H1 (cell line): ENCODE data around the gene GOLGA6C. TPM values are rescaled to one million over a fixed set of nuclear protein-coding genes. Genes with fewer than 3 reads are reported as not detected.

Experiments used
- CTCF ChIA-PET: fragments of 300-600 bp; sonication (Branson Sonifier 250); formaldehyde crosslinking; loops from one replicate; lab custom pipeline; 2021; ENCODE audit not compliant: partially characterized antibody; lab: Charles Lee
- POLR2A ChIA-PET: fragments of 300-600 bp; sonication (Branson Sonifier 250); formaldehyde crosslinking; loops from one replicate; lab custom pipeline; 2021; ENCODE audit warnings: inconsistent platforms; ENCODE audit not compliant: partially characterized antibody; lab: Charles Lee
- DNase-seq, 2 experiments: peaks; one replicate each; pipeline versions ENCODE4 v3.0.0 to v3.0.0-alpha.2; 2010 to 2022; ENCODE audit warnings: low spot score in 2 of 2, low read depth in 1 of 2, mixed read lengths in 1 of 2
- FAIRE-seq: peaks from 2 replicates; lab custom pipeline; 2011; peaks lifted over from hg19 to GRCh38; lab: Jason Lieb, UNC
- H2AFZ ChIP-seq: 2 replicates; pipeline ENCODE4 v1.8.1; 2012; ENCODE audit warnings: low read length, inconsistent platforms
- H2AK5ac ChIP-seq: 2 replicates; pipeline ENCODE4 v1.6.1; 2013; ENCODE audit warnings: low read depth, low read length
- H2BK120ac ChIP-seq: replicated peaks from 2 replicates; pipeline ENCODE3; 2013; ENCODE audit warnings: low read depth, low read length, inconsistent platforms
- H2BK12ac ChIP-seq: 2 replicates; pipeline ENCODE4 v1.6.1; 2013; ENCODE audit warnings: low read depth, low read length
- H2BK15ac ChIP-seq: 2 replicates; pipeline ENCODE4 v1.6.1; 2013; ENCODE audit warnings: low read length
- H2BK20ac ChIP-seq: 2 replicates; pipeline ENCODE4 v1.6.1; 2013; ENCODE audit warnings: low read length
- H2BK5ac ChIP-seq: 2 replicates; pipeline ENCODE4 v1.6.1; 2013; ENCODE audit warnings: low read depth, low read length
- H3K14ac ChIP-seq: 2 replicates; pipeline ENCODE4 v1.6.1; 2013; ENCODE audit warnings: inconsistent platforms; ENCODE audit not compliant: insufficient read length
- H3K18ac ChIP-seq: 2 replicates; pipeline ENCODE4 v1.6.1; 2013; ENCODE audit warnings: low read length; ENCODE audit errors: extremely low read depth
- H3K23ac ChIP-seq: 2 replicates; pipeline ENCODE4 v1.6.1; 2013; ENCODE audit warnings: inconsistent platforms; ENCODE audit not compliant: insufficient read length
- H3K23me2 ChIP-seq: 2 replicates; pipeline ENCODE4 v1.6.1; 2013; ENCODE audit warnings: low read depth, low read length
- H3K27ac ChIP-seq: 2 replicates; pipeline ENCODE4 v1.6.1; 2011; ENCODE audit warnings: low read depth, low read length, inconsistent platforms
- H3K27me3 ChIP-seq, 4 experiments: replicated peaks in 1 of 4; 1 replicate in 1 of 4; 2 replicates in 3 of 4; pipeline versions ENCODE4 v1.6.1 to v1.8.1; 2011 to 2013; ENCODE audit warnings: low read length in 3 of 4, mild to moderate bottlenecking in 3 of 4, inconsistent platforms in 2 of 4, mixed read lengths in 2 of 4, moderate library complexity in 1 of 4; ENCODE audit not compliant: control insufficient read depth in 3 of 4, insufficient read depth in 3 of 4; ENCODE audit errors: extremely low read depth in 1 of 4
- H3K36me3 ChIP-seq, 4 experiments: 2 replicates each; pipeline versions ENCODE4 v1.6.1 to v1.8.1; 2011 to 2013; ENCODE audit warnings: mild to moderate bottlenecking in 4 of 4, low read length in 3 of 4, moderate library complexity in 2 of 4, control low read depth in 1 of 4, inconsistent platforms in 1 of 4; ENCODE audit not compliant: insufficient read depth in 4 of 4, control insufficient read depth in 2 of 4
- H3K4ac ChIP-seq: replicated peaks from 2 replicates; pipeline ENCODE3; 2013; ENCODE audit warnings: low read length, low read depth, mixed read lengths, inconsistent platforms; ENCODE audit not compliant: insufficient read length
- H3K4me1 ChIP-seq, 4 experiments: replicated peaks in 1 of 4; 1 replicate in 1 of 4; 2 replicates in 3 of 4; pipeline versions ENCODE4 v1.6.1 to v1.8.1; 2011 to 2013; ENCODE audit warnings: low read length in 3 of 4, inconsistent platforms in 2 of 4, mixed read lengths in 1 of 4; ENCODE audit not compliant: insufficient read depth in 4 of 4, control insufficient read depth in 3 of 4
- H3K4me2 ChIP-seq, 2 experiments: 2 replicates each; pipeline versions ENCODE4 v1.6.1 to v1.8.1; 2011 to 2013; ENCODE audit warnings: low read depth in 2 of 2, low read length in 2 of 2, control low read depth in 1 of 2, inconsistent platforms in 1 of 2, mild to moderate bottlenecking in 1 of 2; ENCODE audit not compliant: insufficient read depth in 1 of 2
- H3K4me3 ChIP-seq, 4 experiments: fragments of 200-600, 300-600 bp in 1 of 4; sonication (generic), shearing (Covaris generic), sonication (Bioruptor Twin) in 1 of 4; 2 replicates each; pipeline versions ENCODE4 v1.5.1 to v1.8.1; 2011 to 2016; ENCODE audit warnings: low read length in 4 of 4, low read depth in 3 of 4, control low read depth in 2 of 4, inconsistent platforms in 2 of 4, mild to moderate bottlenecking in 2 of 4, mixed read lengths in 1 of 4, moderate library complexity in 1 of 4; ENCODE audit not compliant: insufficient read depth in 2 of 4; ENCODE audit errors: extremely low read depth in 1 of 4
- H3K56ac ChIP-seq: replicated peaks from 2 replicates; pipeline ENCODE3; 2013; ENCODE audit warnings: low read depth, mild to moderate bottlenecking, mixed read lengths, low read length, inconsistent platforms; ENCODE audit not compliant: insufficient read length
- H3K79me1 ChIP-seq: 2 replicates; pipeline ENCODE4 v1.6.1; 2013; ENCODE audit warnings: low read depth, low read length, control low read depth
- H3K79me2 ChIP-seq, 2 experiments: 2 replicates each; pipeline versions ENCODE4 v1.6.1 to v1.8.1; 2012 to 2013; ENCODE audit warnings: low read length in 2 of 2, mild to moderate bottlenecking in 2 of 2, inconsistent platforms in 1 of 2; ENCODE audit not compliant: insufficient read depth in 2 of 2, control insufficient read depth in 1 of 2
- H3K9ac ChIP-seq, 4 experiments: replicated peaks in 1 of 4; 1 replicate in 1 of 4; 2 replicates in 3 of 4; pipeline versions ENCODE4 v1.6.1 to v1.8.1; 2011 to 2013; ENCODE audit warnings: low read depth in 3 of 4, low read length in 3 of 4, control low read depth in 2 of 4, mild to moderate bottlenecking in 2 of 4, moderate library complexity in 2 of 4, inconsistent platforms in 1 of 4; ENCODE audit errors: extremely low read depth in 1 of 4
- H3K9me3 ChIP-seq, 2 experiments: 2 replicates each; pipeline versions ENCODE4 v1.6.1 to v1.8.1; 2012 to 2013; ENCODE audit warnings: mild to moderate bottlenecking in 2 of 2, moderate library complexity in 2 of 2, control low read depth in 1 of 2, inconsistent platforms in 1 of 2, low read depth in 1 of 2, low read length in 1 of 2, mixed read lengths in 1 of 2; ENCODE audit not compliant: insufficient read depth in 2 of 2
- H4K20me1 ChIP-seq, 2 experiments: replicated peaks in 1 of 2; 2 replicates each; pipeline versions ENCODE3 to v1.8.1; 2011 to 2013; ENCODE audit warnings: inconsistent platforms in 2 of 2, low read length in 2 of 2, mild to moderate bottlenecking in 1 of 2; ENCODE audit not compliant: insufficient read depth in 2 of 2, control insufficient read depth in 1 of 2
- H4K5ac ChIP-seq: 2 replicates; pipeline ENCODE4 v1.6.1; 2013; ENCODE audit warnings: low read length, low read depth, mixed read lengths, inconsistent platforms; ENCODE audit not compliant: insufficient read length
- H4K8ac ChIP-seq: 2 replicates; pipeline ENCODE4 v1.8.0; 2013; ENCODE audit warnings: mild to moderate bottlenecking, moderate library complexity, low read length, inconsistent platforms; ENCODE audit not compliant: insufficient read depth; ENCODE audit errors: extremely low read depth
- H4K91ac ChIP-seq: replicated peaks from 2 replicates; pipeline ENCODE3; 2013; ENCODE audit warnings: low read length, mixed read lengths, inconsistent platforms; ENCODE audit not compliant: insufficient read length
- BACH1 ChIP-seq: IDR thresholded peaks from 2 replicates; pipeline ENCODE4 v1.6.1; 2012; ENCODE audit warnings: low read length, improper control_type of control experiment
- BRCA1 ChIP-seq: IDR thresholded peaks from 2 replicates; pipeline ENCODE4 v1.6.1; 2012; ENCODE audit warnings: low read depth, low read length, improper control_type of control experiment
- CBX8 ChIP-seq: fragments of 300-800, 300-1000 bp; sonication (generic); IDR thresholded peaks from 2 replicates; pipeline ENCODE4 v1.7.1; 2016; ENCODE audit warnings: low read depth, low read length, borderline replicate concordance
- CTCF ChIP-seq, 3 experiments: IDR thresholded peaks; 1 replicate in 2 of 3; 2 replicates in 1 of 3; pipeline versions ENCODE4 v1.5.1 to v1.6.1; 2011; ENCODE audit warnings: low read length in 3 of 3, mild to moderate bottlenecking in 3 of 3, inconsistent platforms in 2 of 3, low read depth in 1 of 3, moderate library complexity in 1 of 3; ENCODE audit not compliant: insufficient read depth in 1 of 3; ENCODE audit errors: control extremely low read depth in 1 of 3
- GTF2F1 ChIP-seq: IDR thresholded peaks from 2 replicates; pipeline ENCODE4 v1.6.1; 2012; ENCODE audit warnings: low read depth, low read length, improper control_type of control experiment, borderline replicate concordance
- HDAC6 ChIP-seq: IDR thresholded peaks from one replicate; pipeline ENCODE4 v1.7.1; 2012; ENCODE audit warnings: low read depth, mild to moderate bottlenecking, inconsistent platforms, low read length, moderate library complexity
- JUND ChIP-seq: IDR thresholded peaks from 2 replicates; pipeline ENCODE4 v1.6.1; 2011; ENCODE audit warnings: mild to moderate bottlenecking, improper control_type of control experiment, low read length
- KDM5A ChIP-seq: fragments of 200-600 bp; IDR thresholded peaks from 2 replicates; pipeline ENCODE4 v1.7.1; 2012; ENCODE audit warnings: mild to moderate bottlenecking, low read length, inconsistent platforms, mixed read lengths
- RNF2 ChIP-seq: fragments of 200-900, 300-1000 bp; sonication (generic); IDR thresholded peaks from 2 replicates; pipeline ENCODE4 v1.7.1; 2016; ENCODE audit warnings: borderline replicate concordance, low read depth, mild to moderate bottlenecking, antibody characterized with exemption, low read length; ENCODE audit not compliant: poor library complexity, severe bottlenecking; ENCODE audit errors: missing control alignments
- SP4 ChIP-seq: IDR thresholded peaks from 2 replicates; pipeline ENCODE4 v1.6.1; 2012; ENCODE audit warnings: low read length, inconsistent platforms
- TAF1 ChIP-seq: IDR thresholded peaks from 2 replicates; pipeline ENCODE4 v1.6.1; 2011; ENCODE audit warnings: mild to moderate bottlenecking, low read depth, low read length
- TAF7 ChIP-seq: optimal IDR thresholded peaks from 2 replicates; pipeline ENCODE3; 2011; ENCODE audit warnings: low read depth, mild to moderate bottlenecking, inconsistent platforms, low read length, moderate library complexity, borderline replicate concordance
- YY1 ChIP-seq: IDR thresholded peaks from 2 replicates; pipeline ENCODE4 v1.6.1; 2011; ENCODE audit warnings: low read depth, mild to moderate bottlenecking, low read length
- WGBS, 2 experiments: shearing (Covaris generic) in 1 of 2; methylation state at CpG; one replicate each; pipeline versions ENCODE4 v1.1.6 to v1.1.7; 2013 to 2015; ENCODE audit warnings: low lambda C conversion rate in 2 of 2, mixed read lengths in 2 of 2, inconsistent platforms in 1 of 2, low coverage in 1 of 2, missing lambda C conversion rate in 1 of 2; ENCODE audit not compliant: insufficient replicate concordance in 2 of 2, insufficient coverage in 1 of 2, insufficient read length in 1 of 2; ENCODE audit errors: extremely low coverage in 1 of 2, missing lambda C conversion rate in 1 of 2; 5-methylcytosine and 5-hydroxymethylcytosine counted together
- polyA plus RNA-seq, 7 experiments: library from polyadenylated mRNA; depleted of rRNA in 3 of 7; stranded (reverse) in 5 of 7; unstranded in 2 of 7; fragments of >200 nt in 5 of 7; fragments of 200-250 nt in 2 of 7; gene quantifications; 1 replicate in 5 of 7; 2 replicates in 1 of 7; 4 replicates in 1 of 7; pipeline versions ENCODE4 v1.2.1 to v1.2.3, GENCODE V29; 2011 to 2013; ENCODE audit warnings: missing spikeins in 2 of 7, mixed read lengths in 2 of 7
- total RNA-seq: library from RNA; stranded (reverse); fragmentation: NEBNext Ultra II Directional; extraction: Animal tissue kit (Norgen Biotek cat#: 25700); gene quantifications from 2 replicates; pipeline ENCODE4 v1.2.1, GENCODE V29; 2021

The GOLGA6C gene
- total and polyA plus RNA-seq, 2 of the 8 experiments (the other 6 are each of a cell fraction or from before 2014, with no cell fraction given): 0.14 to 0.35 TPM

- Histone ChIP-seq H3K56ac (no peak overlapping the region), H2BK20ac (no peak overlapping the region), H4K91ac (no peak overlapping the region), H3K9me3 (no peaks in the 10 kb centered on the region), H3K14ac (no peak overlapping the region), H2BK5ac (no peak overlapping the region), H4K5ac (no peak overlapping the region), H2BK15ac (no peak overlapping the region), H3K27me3 (no peaks in the 10 kb centered on the region), H3K4me1 (no peaks in the 10 kb centered on the region), H3K23me2 (no peaks in the 10 kb centered on the region), H3K9ac (no peak overlapping the region), H2BK12ac (no peak overlapping the region), H4K20me1 (no peaks in the 10 kb centered on the region), H3K27ac (no peak overlapping the region), H2AK5ac (no peak overlapping the region), H3K79me2 (no peaks in the 10 kb centered on the region), H3K36me3 (no peaks in the 10 kb centered on the region), H3K4me3 (no peak overlapping the region), H3K23ac (no peak overlapping the region), H2AFZ (no peak overlapping the region), H2BK120ac (no peak overlapping the region), H4K8ac (no peak overlapping the region), H3K4me2 (no peak overlapping the region), H3K18ac (no peak overlapping the region), H3K79me1 (no peaks in the 10 kb centered on the region), H3K4ac (no peak overlapping the region)
- POLR2A ChIA-PET: no interaction called here
- FAIRE-seq (no peak), DNase-seq (no peak)
- 87% methylated on average over 9 of the region's 9 CpGs; no CpG with 5 or more reads in 1 of the 2 experiments for WGBS, 2 experiments
- CTCF ChIA-PET: no interaction called here
- TF ChIP-seq SP4 (no peak), RNF2 (no peak), JUND (no peak), CBX8 (no peak), GTF2F1 (no peak), KDM5A (no peak), BACH1 (no peak), CTCF (IDR thresholded peaks at IDR 0.05; ENCODE audit: control extremely low read depth in 1 of 3, insufficient read depth in 1 of 3, low read depth in 1 of 3, low read length in 3 of 3) (no peak), YY1 (no peak), BRCA1 (no peak), HDAC6 (no peak), TAF1 (no peak), TAF7 (no peak)
These were observed 44.2 kb downstream of the GOLGA6C start for GRCh38 chr15:75302318-75302717.
